MM.1S (cell line): ENCODE results near the gene RHOJ.

ENCODE experiments used
- CTCF ChIP-seq: fragments of 300-600 bp; sonication (generic); IDR thresholded peaks from 2 replicates; pipeline ENCODE4 v1.5.1; 2016; ENCODE audit warnings: antibody characterized with exemption, low read length, mixed read lengths
- EZH2 ChIP-seq: fragments of 300-600 bp; sonication (generic); optimal IDR thresholded peaks from 2 replicates; pipeline ENCODE3; 2017; ENCODE audit warnings: low read depth, mild to moderate bottlenecking, antibody characterized with exemption, low read length, mixed read lengths

GRCh38 chr14:63212776-63213500 is 8.7 kb downstream of the RHOJ start:
- TF ChIP-seq CTCF (no peak), EZH2 (no peak)
